WTC11 (cell line): Measurements from ENCODE around the gene UNC13D. TPM values are rescaled to one million over a fixed set of nuclear protein-coding genes. Genes with fewer than 3 reads are reported as not detected.

Experiments used
- ATAC-seq: fragments of 200-7000 bp; cut with Tn5 transposase; 2 replicates; pipeline ENCODE4 v1.10.0; 2021; ENCODE audit warnings: mild to moderate bottlenecking, moderate library complexity
- CTCF ChIA-PET: fragments of 300-600 bp; sonication (Branson Sonifier 250); formaldehyde crosslinking; loops from one replicate; lab custom pipeline; 2021; ENCODE audit warnings: antibody characterized with exemption; lab: Charles Lee
- POLR2A ChIA-PET: fragments of 350-600 bp; sonication (Branson Sonifier 250); formaldehyde crosslinking; loops from one replicate; lab custom pipeline; 2021; ENCODE audit warnings: antibody characterized with exemption; lab: Charles Lee
- DNase-seq: peaks from one replicate; pipeline ENCODE4 v3.0.0; 2021; ENCODE audit warnings: low spot score
- H3K27ac Mint-ChIP-seq: 2 replicates; pipeline ENCODE4 v1.8.0; 2021; ENCODE audit warnings: mixed read lengths
- H3K27me3 Mint-ChIP-seq: 2 replicates; pipeline ENCODE4 v1.8.0; 2021; ENCODE audit warnings: low read depth, mild to moderate bottlenecking, moderate library complexity, mixed read lengths
- H3K36me3 Mint-ChIP-seq: 2 replicates; pipeline ENCODE4 v1.8.0; 2021; ENCODE audit warnings: mixed read lengths
- H3K4me1 Mint-ChIP-seq: 2 replicates; pipeline ENCODE4 v1.8.0; 2022; ENCODE audit warnings: mixed read lengths
- H3K4me3 Mint-ChIP-seq: 2 replicates; pipeline ENCODE4 v1.8.0; 2021; ENCODE audit warnings: mild to moderate bottlenecking, moderate library complexity, mixed read lengths
- H3K9me3 Mint-ChIP-seq: 2 replicates; pipeline ENCODE4 v1.8.0; 2021; ENCODE audit warnings: mixed read lengths
- AFF4 ChIP-seq: sonication (generic); formaldehyde crosslinking; IDR thresholded peaks from 2 replicates; pipeline ENCODE4 v1.8.1; 2023; ENCODE audit warnings: mild to moderate bottlenecking, missing genetic modification reagents, borderline replicate concordance
- ATF3 ChIP-seq: sonication (generic); formaldehyde crosslinking; conservative IDR thresholded peaks from 2 replicates; pipeline ENCODE4 v1.8.1; 2022; ENCODE audit warnings: mild to moderate bottlenecking, missing genetic modification reagents
- CBFB ChIP-seq: sonication (generic); formaldehyde crosslinking; IDR thresholded peaks from 2 replicates; pipeline ENCODE4 v1.8.1; 2022; ENCODE audit warnings: mild to moderate bottlenecking, low read depth, missing genetic modification reagents
- CDX4 ChIP-seq: fragments of 250-450 bp; sonication (Bioruptor Pico); IDR thresholded peaks from 2 replicates; pipeline ENCODE4 v1.9.0; 2021; ENCODE audit warnings: moderate library complexity, mild to moderate bottlenecking, inconsistent platforms, borderline replicate concordance
- E2F5 ChIP-seq: sonication (generic); formaldehyde crosslinking; IDR thresholded peaks from 2 replicates; pipeline ENCODE4 v1.8.1; 2022; ENCODE audit warnings: mild to moderate bottlenecking, moderate library complexity, missing genetic modification reagents
- ESRRA ChIP-seq: sonication (generic); formaldehyde crosslinking; IDR thresholded peaks from 2 replicates; pipeline ENCODE4 v1.8.1; 2022; ENCODE audit warnings: mild to moderate bottlenecking, missing genetic modification reagents, borderline replicate concordance
- ETV6 ChIP-seq: sonication (generic); formaldehyde crosslinking; IDR thresholded peaks from 2 replicates; pipeline ENCODE4 v1.8.1; 2022; ENCODE audit warnings: mild to moderate bottlenecking, missing genetic modification reagents
- FOXK1 ChIP-seq: sonication (generic); formaldehyde crosslinking; IDR thresholded peaks from 2 replicates; pipeline ENCODE4 v1.8.0; 2022; ENCODE audit warnings: mild to moderate bottlenecking, moderate library complexity, missing genetic modification reagents
- GABPB1 ChIP-seq: sonication (generic); formaldehyde crosslinking; IDR thresholded peaks from 2 replicates; pipeline ENCODE4 v1.8.1; 2023; ENCODE audit warnings: mild to moderate bottlenecking, missing genetic modification reagents
- HMGA2 ChIP-seq: fragments of 250-450 bp; sonication (Bioruptor Pico); IDR thresholded peaks from 2 replicates; pipeline ENCODE4 v1.4.0; 2021; ENCODE audit warnings: mild to moderate bottlenecking, moderate library complexity
- JAZF1 ChIP-seq: fragments of 250-450 bp; sonication (Bioruptor Pico); IDR thresholded peaks from 2 replicates; pipeline ENCODE4 v1.9.0; 2021; ENCODE audit warnings: moderate library complexity, mild to moderate bottlenecking, inconsistent platforms
- MLX ChIP-seq: sonication (generic); formaldehyde crosslinking; IDR thresholded peaks from 2 replicates; pipeline ENCODE4 v1.8.1; 2023; ENCODE audit warnings: mild to moderate bottlenecking, missing genetic modification reagents, moderate library complexity
- MXD4 ChIP-seq: fragments of 250-450 bp; sonication (Bioruptor Pico); IDR thresholded peaks from 2 replicates; pipeline ENCODE4 v1.8.0; 2021; ENCODE audit warnings: mild to moderate bottlenecking, moderate library complexity, borderline replicate concordance
- MYBL2 ChIP-seq: sonication (generic); formaldehyde crosslinking; IDR thresholded peaks from 2 replicates; pipeline ENCODE4 v1.8.1; 2023; ENCODE audit warnings: mild to moderate bottlenecking, moderate library complexity, missing genetic modification reagents
- NFYB ChIP-seq: sonication (generic); formaldehyde crosslinking; conservative IDR thresholded peaks from 2 replicates; pipeline ENCODE4 v1.8.0; 2022; ENCODE audit warnings: low read depth, missing genetic modification reagents
- NR1H2 ChIP-seq: sonication (generic); formaldehyde crosslinking; IDR thresholded peaks from 2 replicates; pipeline ENCODE4 v1.9.0; 2021; ENCODE audit warnings: mild to moderate bottlenecking, moderate library complexity, missing genetic modification reagents
- RELA ChIP-seq: sonication (generic); formaldehyde crosslinking; IDR thresholded peaks from 2 replicates; pipeline ENCODE4 v1.8.1; 2022; ENCODE audit warnings: missing genetic modification reagents, mild to moderate bottlenecking, borderline replicate concordance
- SMAD3 ChIP-seq: sonication (generic); formaldehyde crosslinking; IDR thresholded peaks from 2 replicates; pipeline ENCODE4 v1.8.0; 2022; ENCODE audit warnings: missing genetic modification reagents, mild to moderate bottlenecking, borderline replicate concordance
- SOX15 ChIP-seq: fragments of 250-450 bp; sonication (Bioruptor Pico); IDR thresholded peaks from 2 replicates; pipeline ENCODE4 v1.9.0; 2021; ENCODE audit warnings: mild to moderate bottlenecking
- STAT6 ChIP-seq: sonication (generic); formaldehyde crosslinking; conservative IDR thresholded peaks from 2 replicates; pipeline ENCODE4 v1.8.1; 2023; ENCODE audit warnings: mild to moderate bottlenecking, low read depth, missing genetic modification reagents, moderate library complexity
- TCF7 ChIP-seq: sonication (generic); formaldehyde crosslinking; IDR thresholded peaks from 2 replicates; pipeline ENCODE4 v1.8.0; 2022; ENCODE audit warnings: mild to moderate bottlenecking, low read depth, missing genetic modification reagents, moderate library complexity
- TEAD4 ChIP-seq: sonication (generic); formaldehyde crosslinking; IDR thresholded peaks from 2 replicates; pipeline ENCODE4 v1.8.0; 2022; ENCODE audit warnings: mild to moderate bottlenecking, missing genetic modification reagents
- TP53 ChIP-seq: sonication (generic); formaldehyde crosslinking; IDR thresholded peaks from 2 replicates; pipeline ENCODE4 v1.8.1; 2023; ENCODE audit warnings: mild to moderate bottlenecking, missing genetic modification reagents
- USF2 ChIP-seq: sonication (generic); formaldehyde crosslinking; IDR thresholded peaks from 2 replicates; pipeline ENCODE4 v1.8.1; 2023; ENCODE audit warnings: mild to moderate bottlenecking, missing genetic modification reagents, moderate library complexity
- ZNF138 ChIP-seq: sonication (generic); formaldehyde crosslinking; conservative IDR thresholded peaks from 2 replicates; pipeline ENCODE4 v1.8.1; 2022; ENCODE audit warnings: mild to moderate bottlenecking, moderate library complexity, missing genetic modification reagents
- ZNF416 ChIP-seq: fragments of 250-450 bp; sonication (Bioruptor Pico); IDR thresholded peaks from 2 replicates; pipeline ENCODE4 v1.9.0; 2021; ENCODE audit warnings: mild to moderate bottlenecking, inconsistent platforms
- total RNA-seq: library from RNA; stranded (reverse); gene quantifications from 3 replicates; pipeline ENCODE4 v1.2.3, GENCODE V29; 2021

The UNC13D gene
- total RNA-seq, 1 experiment from 2014 or later, result 13.1 TPM

GRCh38 chr17:75784473-75785015, 59.7 kb downstream of the UNC13D start, which contains the start of gene UNK (continued):
- TF ChIP-seq STAT6 (CRISPR knock-in tag), result no peak
- TF ChIP-seq GABPB1 (CRISPR knock-in tag), result 0 out of 2 replicates have a peak, but pooled peaks have one; percentile 20
- no peak for TF ChIP-seq JAZF1 (CRISPR knock-in tag)
- no peak for TF ChIP-seq ESRRA (CRISPR knock-in tag)
- no peak for TF ChIP-seq MYBL2 (CRISPR knock-in tag)
- TF ChIP-seq FOXK1, result peak; percentile 39; the same call in 1 of the 2 replicates
- no peak for TF ChIP-seq TP53 (CRISPR knock-in tag)
- no peak for TF ChIP-seq SOX15
- TF ChIP-seq MLX (CRISPR knock-in tag), result no peak
- TF ChIP-seq ZNF416 (CRISPR knock-in tag), result no peak
- TF ChIP-seq AFF4 (CRISPR knock-in tag), result no peak

GRCh38 chr17:75783803-75784472, 60.3 kb downstream of the UNC13D start:
- no peaks in the 10 kb centered on the region for H3K9me3 Mint-ChIP-seq
- no peak for TF ChIP-seq CBFB (CRISPR knock-in tag)
- no peak for TF ChIP-seq E2F5
- TF ChIP-seq TEAD4 (CRISPR knock-in tag), result no peak
- no peak for TF ChIP-seq CDX4 (CRISPR knock-in tag)
- no peak for TF ChIP-seq NFYB (CRISPR knock-in tag)
- TF ChIP-seq ATF3, result no peak
- no peak for TF ChIP-seq ETV6 (CRISPR knock-in tag)
- TF ChIP-seq ZNF416 (CRISPR knock-in tag), result no peak
- TF ChIP-seq HMGA2 (CRISPR knock-in tag), result no peak
- no peak for TF ChIP-seq MXD4 (CRISPR knock-in tag)
- TF ChIP-seq RELA (CRISPR knock-in tag), result no peak
- no peak for TF ChIP-seq USF2 (CRISPR knock-in tag)
- no peak for TF ChIP-seq NR1H2 (CRISPR knock-in tag)
- TF ChIP-seq ZNF138 (CRISPR knock-in tag), result no peak
- no peak for TF ChIP-seq SMAD3
- no peak for TF ChIP-seq TCF7 (CRISPR knock-in tag)

More at GRCh38 chr17:75783803-75784472, 60.3 kb downstream of the UNC13D start:
- Mint-ChIP-seq H3K27ac (peak overlapping the region; percentile 93), H3K36me3 (peaks cover 7% of the 10 kb centered on the region), H3K4me1 (peaks cover 34% of the 10 kb centered on the region), H3K27me3 (peaks cover 4% of the 10 kb centered on the region), H3K4me3 (peak overlapping the region; percentile 95)
- DNase-seq (peak; percentile 38), ATAC-seq (peak; percentile 1; the same call in 1 of the 2 replicates)
- CTCF ChIA-PET, result interaction anchor here (0.7 to 2.3 kb wide), 18 partner anchors 9 to 183 kb away, joined by 3 to 27 read pairs (median 6); partner anchors contain the start of genes GALK1, ITGB4, SMIM5 and UNC13D
- POLR2A ChIA-PET, result interaction anchor here (0.6 to 2.2 kb wide), 5 partner anchors 9 to 71 kb away, joined by 3 to 13 read pairs (median 4); partner anchors contain the start of gene WBP2
